Activated effector memory CD4-positive, alpha-beta T cell treated with Interleukin-2 at 50 U/mL for 16 hours (primary cell): ENCODE data around the gene ARHGAP24.
"Not testable (repeated sequence)": the region's sequence is repeated elsewhere in the genome, so short reads cannot be mapped to it uniquely, and the experiment has no call there.

ENCODE experiments used
- DNase-seq: peaks from one replicate; pipeline ENCODE4 v3.0.0-alpha.2; 2020

ARHGAP24 gene

GRCh38 chr4:85870298-85871083 lies 395.5 kb downstream of the ARHGAP24 start:
- no peak for DNase-seq

DNA sequence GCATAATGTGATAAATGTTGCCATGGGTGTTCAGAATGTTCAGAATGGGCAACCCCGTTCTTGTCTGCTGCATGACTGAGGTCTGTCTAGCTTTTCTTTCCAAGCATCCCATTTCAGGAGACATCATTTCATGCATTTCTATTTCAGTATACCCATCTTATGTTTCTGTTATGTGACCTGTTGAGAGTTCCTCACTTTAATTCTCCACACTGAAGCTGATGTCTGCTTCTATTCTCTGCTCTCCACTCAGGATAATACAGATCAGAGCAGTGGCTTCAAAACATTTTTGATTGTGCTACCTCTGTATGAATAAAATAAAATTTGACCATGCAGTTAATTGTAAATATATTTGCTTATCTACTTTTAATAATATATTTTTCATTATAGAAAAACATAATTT lies 398.6 kb downstream of the ARHGAP24 start:
- no peak for DNase-seq

DNA sequence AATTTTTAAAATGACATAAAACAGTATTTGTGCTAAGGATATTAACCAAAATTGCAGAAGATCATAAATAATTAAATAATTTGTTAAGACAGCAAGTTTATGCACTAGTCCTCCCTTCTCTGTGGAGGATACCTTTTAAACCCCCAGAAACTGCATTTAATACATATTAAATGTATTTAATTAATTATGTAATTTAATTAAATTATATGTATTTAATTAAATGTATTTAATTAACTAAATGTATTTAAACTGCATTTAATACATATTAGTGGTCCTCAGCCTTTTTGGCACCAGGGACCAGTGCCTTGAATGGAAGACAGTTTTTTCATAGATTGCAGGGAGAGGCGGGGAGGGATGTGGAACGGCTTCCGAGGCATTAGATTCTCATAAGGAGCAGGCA lies 404.6 kb downstream of the ARHGAP24 start:
- no peak for DNase-seq

DNA sequence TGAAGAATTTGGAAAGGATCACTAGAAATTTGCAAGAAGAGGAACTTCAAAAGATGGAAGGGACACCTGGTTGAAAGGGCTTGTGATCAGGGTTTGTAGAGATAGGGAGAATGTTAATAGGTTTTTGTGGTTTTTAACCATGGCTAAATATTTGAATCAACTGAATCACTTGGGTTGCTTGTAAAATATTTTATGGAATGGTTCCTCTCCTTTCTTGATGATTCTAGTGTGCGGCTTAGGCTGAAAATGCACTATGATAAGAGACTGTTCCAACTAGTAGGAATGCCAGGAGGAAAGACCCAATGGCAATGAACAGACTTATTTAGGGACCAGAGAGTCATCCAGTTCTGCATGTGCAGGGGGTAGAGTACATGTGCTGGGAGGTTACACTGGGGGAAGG lies 408.2 kb downstream of the ARHGAP24 start:
- no peak for DNase-seq

DNA sequence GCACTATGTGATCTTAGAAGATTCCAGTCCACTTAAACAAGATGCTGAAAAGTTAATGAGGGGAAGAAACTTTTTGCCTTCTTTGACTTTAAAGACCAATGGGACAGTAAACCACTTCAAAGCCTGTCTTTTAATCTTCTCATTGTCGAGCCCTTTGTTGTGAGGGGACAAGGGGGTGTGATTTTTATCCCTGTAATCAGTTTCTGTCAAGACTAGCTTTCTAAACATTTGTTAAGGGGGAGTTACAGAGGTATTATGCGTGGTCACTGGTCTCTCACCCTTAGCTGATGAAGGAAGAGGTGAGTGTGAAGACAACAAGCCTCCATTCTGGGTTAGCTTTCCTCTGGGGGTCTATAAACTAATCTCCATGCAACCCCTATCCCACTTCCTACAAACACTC lies 409.3 kb downstream of the ARHGAP24 start:
- DNase-seq: no peak

- no peak for DNase-seq
Measured at GRCh38 chr4:85886665-85887064, 411.7 kb downstream of the ARHGAP24 start.

DNA sequence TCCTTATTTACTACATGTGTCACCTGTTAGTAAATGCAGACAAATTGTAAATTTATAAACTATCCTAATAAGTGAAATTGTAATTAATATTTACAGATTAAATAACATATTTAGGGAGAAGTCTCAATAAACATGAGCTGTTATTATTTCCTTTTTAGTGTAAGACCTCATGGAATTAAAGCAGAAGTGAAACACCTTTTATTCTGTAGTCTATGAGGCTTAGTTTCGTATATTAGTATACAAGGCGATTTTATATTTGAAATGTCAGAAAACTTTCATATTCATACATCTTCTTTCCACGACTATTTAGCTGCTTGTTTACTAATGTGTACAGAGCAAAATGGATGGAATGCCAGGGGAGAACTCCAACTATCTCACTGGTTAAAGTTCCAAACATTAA lies 414.4 kb downstream of the ARHGAP24 start:
- no peak for DNase-seq

- no peak for DNase-seq
Measured at GRCh38 chr4:85895755-85896154, 420.8 kb downstream of the ARHGAP24 start.

- DNase-seq: no peak
Measured at GRCh38 chr4:85898231-85898630, 423.3 kb downstream of the ARHGAP24 start.

GRCh38 chr4:85901500-85901899 lies 426.6 kb downstream of the ARHGAP24 start:
- DNase-seq: no peak

- not testable (repeated sequence) for DNase-seq
Measured at GRCh38 chr4:85902647-85903046, 427.7 kb downstream of the ARHGAP24 start.

DNA sequence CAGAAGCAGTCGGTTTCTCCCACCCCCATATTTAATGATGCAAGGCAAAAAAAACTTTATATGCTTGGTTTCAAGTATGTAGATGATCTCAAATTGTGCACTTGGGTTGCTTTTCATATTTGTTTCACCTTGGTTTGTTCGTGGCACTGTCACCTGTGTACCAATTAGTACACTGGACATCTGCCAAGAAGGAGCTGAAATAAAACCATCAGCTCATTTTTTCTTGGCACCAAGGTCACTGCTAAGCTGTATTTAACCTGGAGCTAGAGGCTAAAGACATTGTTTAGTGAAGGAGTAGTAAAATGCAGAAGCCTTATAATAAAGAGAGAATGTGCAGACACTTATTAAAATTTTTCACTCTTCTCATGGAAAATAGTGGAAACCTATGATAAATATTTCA lies 430.8 kb downstream of the ARHGAP24 start:
- no peak for DNase-seq

DNA sequence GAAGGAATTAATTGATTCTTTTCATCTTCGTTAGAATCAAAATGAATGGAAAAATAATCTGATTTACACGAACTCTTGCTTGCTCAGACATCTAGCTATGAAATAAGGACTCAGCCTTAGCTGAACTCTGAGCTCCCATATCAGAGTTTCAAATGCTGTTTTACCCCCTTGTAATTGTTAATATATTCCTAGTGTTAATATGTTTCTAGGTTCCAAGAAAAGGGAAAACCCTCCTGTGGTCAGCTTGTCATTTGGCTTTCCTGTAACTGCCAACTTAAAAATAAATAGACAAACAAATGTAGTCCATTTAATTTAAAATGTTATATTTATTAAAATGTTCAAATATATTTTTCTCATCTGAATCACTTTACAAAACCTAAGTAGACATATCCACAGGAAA lies 432.1 kb downstream of the ARHGAP24 start:
- no peak for DNase-seq

DNA sequence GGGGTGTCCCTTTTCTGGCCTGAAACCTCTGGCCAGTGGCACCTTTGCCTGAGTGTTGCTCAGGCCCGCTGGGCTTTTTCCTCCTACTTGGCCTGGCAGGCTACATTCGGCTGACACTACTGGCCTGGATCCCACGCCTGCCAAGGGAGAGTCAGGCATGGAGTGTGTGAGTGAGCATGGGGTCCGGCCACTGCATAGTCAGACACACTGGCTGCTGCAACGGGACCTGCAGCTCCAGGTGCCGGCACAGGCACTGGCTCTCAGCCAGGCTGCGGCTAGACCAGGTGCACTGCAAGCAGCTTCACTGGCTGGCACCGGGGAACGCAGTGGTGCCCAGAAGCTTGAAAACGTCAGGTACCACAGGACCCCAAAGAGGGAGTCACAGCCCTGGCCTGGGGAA lies 434.9 kb downstream of the ARHGAP24 start:
- no peak for DNase-seq

DNA sequence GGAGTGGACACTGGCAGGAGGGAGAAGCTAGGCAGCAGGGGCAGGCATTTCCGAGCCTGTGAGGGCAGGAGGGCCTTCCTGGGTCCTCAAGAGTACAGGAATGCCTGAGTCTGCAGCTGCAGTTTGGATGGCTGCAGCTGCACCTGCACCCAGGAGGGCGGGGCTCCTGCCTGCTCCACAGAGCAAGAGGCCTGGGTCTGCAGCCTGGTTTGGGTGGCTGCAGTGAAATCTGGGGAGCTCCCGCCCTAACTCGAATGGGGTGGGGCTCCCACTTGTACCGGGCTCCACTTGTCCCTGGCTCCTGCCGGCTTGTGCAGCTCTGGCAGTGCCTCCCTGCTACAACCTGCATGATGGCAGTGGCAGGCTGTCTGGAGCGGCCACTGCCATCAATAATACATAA lies 436.0 kb downstream of the ARHGAP24 start:
- no peak for DNase-seq

GRCh38 chr4:85913931-85914694 lies 439.2 kb downstream of the ARHGAP24 start:
- no peak for DNase-seq

DNA sequence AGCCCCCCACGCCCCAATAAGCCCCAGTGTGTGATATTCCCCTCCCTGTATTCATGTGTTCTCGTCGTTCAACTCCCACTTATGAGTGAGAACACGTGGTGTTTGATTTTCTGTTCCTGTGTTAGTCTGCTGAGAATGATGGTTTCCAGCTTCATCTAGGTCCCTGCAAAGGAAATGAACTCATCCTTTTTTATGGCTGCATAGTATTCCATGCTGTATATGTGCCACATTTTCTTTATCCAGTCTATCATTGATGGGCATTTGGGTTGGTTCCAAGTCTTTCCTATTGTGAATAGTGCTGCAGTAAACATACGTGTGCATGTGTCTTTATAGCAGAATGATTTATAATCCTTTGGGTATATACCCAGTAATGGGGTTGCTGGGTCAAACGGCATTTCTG lies 440.6 kb downstream of the ARHGAP24 start:
- not testable (repeated sequence) for DNase-seq

GRCh38 chr4:85919200-85919887 lies 444.4 kb downstream of the ARHGAP24 start:
- DNase-seq: no peak

DNA sequence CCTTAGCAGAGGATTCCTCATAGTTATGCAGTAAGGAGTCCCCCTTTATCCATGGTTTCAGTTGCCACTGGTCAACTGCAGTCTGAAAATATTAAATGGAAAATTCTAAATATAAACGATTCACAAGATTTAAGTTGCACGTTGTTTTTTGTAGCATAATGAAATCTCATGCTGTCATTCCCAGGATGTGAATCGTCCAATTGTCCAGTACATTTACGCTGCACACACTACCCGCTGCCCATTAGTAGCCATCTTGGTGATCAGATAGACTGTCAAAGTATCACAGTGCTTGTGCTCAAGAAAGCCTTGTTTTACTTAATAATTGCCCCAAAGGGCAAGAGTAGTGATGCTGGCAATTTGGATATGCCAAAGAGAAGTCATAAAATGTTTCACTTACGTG lies 450.1 kb downstream of the ARHGAP24 start:
- DNase-seq: no peak

GRCh38 chr4:85928775-85929591 lies 454.0 kb downstream of the ARHGAP24 start:
- no peak for DNase-seq

- DNase-seq: no peak
Measured at GRCh38 chr4:85929961-85930665, 455.2 kb downstream of the ARHGAP24 start.
